WTC11 (cell line): ENCODE data around the gene BRI3. TPM values are rescaled to one million over a fixed set of nuclear protein-coding genes. Genes with fewer than 3 reads are reported as not detected.

Source experiments
- ATAC-seq: fragments of 200-7000 bp; cut with Tn5 transposase; 2 replicates; pipeline ENCODE4 v1.10.0; 2021; ENCODE audit warnings: mild to moderate bottlenecking, moderate library complexity
- CTCF ChIA-PET: fragments of 300-600 bp; sonication (Branson Sonifier 250); formaldehyde crosslinking; loops from one replicate; lab custom pipeline; 2021; ENCODE audit warnings: antibody characterized with exemption; lab: Charles Lee
- POLR2A ChIA-PET: fragments of 350-600 bp; sonication (Branson Sonifier 250); formaldehyde crosslinking; loops from one replicate; lab custom pipeline; 2021; ENCODE audit warnings: antibody characterized with exemption; lab: Charles Lee
- DNase-seq: peaks from one replicate; pipeline ENCODE4 v3.0.0; 2021; ENCODE audit warnings: low spot score
- H3K27ac Mint-ChIP-seq: 2 replicates; pipeline ENCODE4 v1.8.0; 2021; ENCODE audit warnings: mixed read lengths
- H3K27me3 Mint-ChIP-seq: 2 replicates; pipeline ENCODE4 v1.8.0; 2021; ENCODE audit warnings: low read depth, mild to moderate bottlenecking, moderate library complexity, mixed read lengths
- H3K36me3 Mint-ChIP-seq: 2 replicates; pipeline ENCODE4 v1.8.0; 2021; ENCODE audit warnings: mixed read lengths
- H3K4me1 Mint-ChIP-seq: 2 replicates; pipeline ENCODE4 v1.8.0; 2022; ENCODE audit warnings: mixed read lengths
- H3K4me3 Mint-ChIP-seq: 2 replicates; pipeline ENCODE4 v1.8.0; 2021; ENCODE audit warnings: mild to moderate bottlenecking, moderate library complexity, mixed read lengths
- H3K9me3 Mint-ChIP-seq: 2 replicates; pipeline ENCODE4 v1.8.0; 2021; ENCODE audit warnings: mixed read lengths
- CREM ChIP-seq: sonication (generic); formaldehyde crosslinking; IDR thresholded peaks from 2 replicates; pipeline ENCODE4 v1.8.1; 2022; ENCODE audit warnings: mild to moderate bottlenecking, missing genetic modification reagents, moderate library complexity
- ESRRA ChIP-seq: sonication (generic); formaldehyde crosslinking; IDR thresholded peaks from 2 replicates; pipeline ENCODE4 v1.8.1; 2022; ENCODE audit warnings: mild to moderate bottlenecking, missing genetic modification reagents, borderline replicate concordance
- FOXK1 ChIP-seq: sonication (generic); formaldehyde crosslinking; IDR thresholded peaks from 2 replicates; pipeline ENCODE4 v1.8.0; 2022; ENCODE audit warnings: mild to moderate bottlenecking, moderate library complexity, missing genetic modification reagents
- KAT7 ChIP-seq: sonication (generic); formaldehyde crosslinking; IDR thresholded peaks from 2 replicates; pipeline ENCODE4 v1.8.1; 2023; ENCODE audit warnings: missing genetic modification reagents, mild to moderate bottlenecking, borderline replicate concordance
- OVOL2 ChIP-seq: fragments of 250-450 bp; sonication (Bioruptor Pico); IDR thresholded peaks from 2 replicates; pipeline ENCODE4 v1.9.0; 2021; ENCODE audit warnings: mild to moderate bottlenecking, borderline replicate concordance
- RELA ChIP-seq: sonication (generic); formaldehyde crosslinking; IDR thresholded peaks from 2 replicates; pipeline ENCODE4 v1.8.1; 2022; ENCODE audit warnings: missing genetic modification reagents, mild to moderate bottlenecking, borderline replicate concordance
- SMAD4 ChIP-seq: sonication (generic); formaldehyde crosslinking; IDR thresholded peaks from 2 replicates; pipeline ENCODE4 v1.8.0; 2022; ENCODE audit warnings: mild to moderate bottlenecking, missing genetic modification reagents
- TP53 ChIP-seq: sonication (generic); formaldehyde crosslinking; IDR thresholded peaks from 2 replicates; pipeline ENCODE4 v1.8.1; 2023; ENCODE audit warnings: mild to moderate bottlenecking, missing genetic modification reagents
- ZNF219 ChIP-seq: sonication (generic); formaldehyde crosslinking; IDR thresholded peaks from 2 replicates; pipeline ENCODE4 v1.8.0; 2023; ENCODE audit warnings: missing genetic modification reagents, mild to moderate bottlenecking, borderline replicate concordance
- ZNF263 ChIP-seq: sonication (generic); formaldehyde crosslinking; IDR thresholded peaks from 2 replicates; pipeline ENCODE4 v1.8.1; 2022; ENCODE audit warnings: low read depth, mild to moderate bottlenecking, moderate library complexity, missing genetic modification reagents
- total RNA-seq: library from RNA; stranded (reverse); gene quantifications from 3 replicates; pipeline ENCODE4 v1.2.3, GENCODE V29; 2021
- TF ChIP-seq, protein P1 (sequence below): sonication (generic); formaldehyde crosslinking; IDR thresholded peaks from 2 replicates; pipeline ENCODE4 v1.8.0; 2023; ENCODE audit warnings: missing genetic modification reagents, mild to moderate bottlenecking, borderline replicate concordance
- TF ChIP-seq, protein P2 (sequence below): sonication (generic); formaldehyde crosslinking; IDR thresholded peaks from 2 replicates; pipeline ENCODE4 v1.8.1; 2023; ENCODE audit warnings: mild to moderate bottlenecking, missing genetic modification reagents
- TF ChIP-seq, protein P3 (sequence below): sonication (generic); formaldehyde crosslinking; IDR thresholded peaks from 2 replicates; pipeline ENCODE4 v1.8.1; 2022; ENCODE audit warnings: low read depth, missing genetic modification reagents, borderline replicate concordance
- TF ChIP-seq, protein P4 (sequence below): sonication (generic); formaldehyde crosslinking; conservative IDR thresholded peaks from 2 replicates; pipeline ENCODE4 v1.8.1; 2022; ENCODE audit warnings: mild to moderate bottlenecking, missing genetic modification reagents
- TF ChIP-seq, protein P5 (sequence below): sonication (generic); formaldehyde crosslinking; IDR thresholded peaks from 2 replicates; pipeline ENCODE4 v1.8.1; 2022; ENCODE audit warnings: missing genetic modification reagents, borderline replicate concordance
- TF ChIP-seq, protein P6 (sequence below): sonication (generic); formaldehyde crosslinking; IDR thresholded peaks from 2 replicates; pipeline ENCODE4 v1.8.1; 2023; ENCODE audit warnings: mild to moderate bottlenecking, missing genetic modification reagents, moderate library complexity
- TF ChIP-seq, protein P7 (sequence below): sonication (generic); formaldehyde crosslinking; IDR thresholded peaks from 2 replicates; pipeline ENCODE4 v1.8.1; 2023; ENCODE audit warnings: mild to moderate bottlenecking, missing genetic modification reagents, moderate library complexity

The BRI3 gene
- total RNA-seq, 1 experiment from 2014 or later, result 112 TPM

DNA sequence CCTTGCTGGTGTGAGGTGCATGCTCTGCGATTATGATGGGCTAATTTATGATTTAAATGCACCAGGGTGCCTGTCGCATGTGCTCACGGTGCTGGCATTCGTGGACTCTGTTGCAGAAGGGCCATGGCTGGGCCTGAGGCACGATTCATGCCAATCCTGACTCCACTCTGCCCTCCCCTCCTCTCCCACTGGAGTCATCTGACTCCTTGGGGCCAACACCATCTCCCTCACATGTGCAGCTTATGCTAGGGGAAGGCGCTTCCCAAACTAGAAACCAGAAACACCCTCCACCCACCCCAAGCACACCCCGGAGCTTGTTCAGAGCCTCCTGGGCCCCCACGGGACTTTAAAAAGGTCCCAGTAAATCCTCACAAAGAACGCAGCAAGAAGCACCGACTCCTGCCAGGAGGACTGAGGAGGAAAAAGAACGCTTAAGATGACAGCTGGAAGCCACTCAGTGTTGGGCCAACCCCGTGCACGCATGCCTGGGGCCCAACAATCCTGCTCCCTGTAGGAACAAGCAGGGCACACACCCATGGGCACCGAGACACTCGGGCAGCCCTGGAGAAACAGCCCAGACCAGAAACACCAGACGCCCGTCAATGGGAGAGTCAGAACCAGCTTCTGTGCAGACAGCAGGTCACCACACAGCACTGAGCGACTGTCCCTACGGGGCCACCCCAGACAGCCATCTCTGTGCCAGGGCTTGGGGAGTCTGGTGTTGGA is 14.1 kb downstream of the BRI3 start (continued):
- TF ChIP-seq, protein P1, sequence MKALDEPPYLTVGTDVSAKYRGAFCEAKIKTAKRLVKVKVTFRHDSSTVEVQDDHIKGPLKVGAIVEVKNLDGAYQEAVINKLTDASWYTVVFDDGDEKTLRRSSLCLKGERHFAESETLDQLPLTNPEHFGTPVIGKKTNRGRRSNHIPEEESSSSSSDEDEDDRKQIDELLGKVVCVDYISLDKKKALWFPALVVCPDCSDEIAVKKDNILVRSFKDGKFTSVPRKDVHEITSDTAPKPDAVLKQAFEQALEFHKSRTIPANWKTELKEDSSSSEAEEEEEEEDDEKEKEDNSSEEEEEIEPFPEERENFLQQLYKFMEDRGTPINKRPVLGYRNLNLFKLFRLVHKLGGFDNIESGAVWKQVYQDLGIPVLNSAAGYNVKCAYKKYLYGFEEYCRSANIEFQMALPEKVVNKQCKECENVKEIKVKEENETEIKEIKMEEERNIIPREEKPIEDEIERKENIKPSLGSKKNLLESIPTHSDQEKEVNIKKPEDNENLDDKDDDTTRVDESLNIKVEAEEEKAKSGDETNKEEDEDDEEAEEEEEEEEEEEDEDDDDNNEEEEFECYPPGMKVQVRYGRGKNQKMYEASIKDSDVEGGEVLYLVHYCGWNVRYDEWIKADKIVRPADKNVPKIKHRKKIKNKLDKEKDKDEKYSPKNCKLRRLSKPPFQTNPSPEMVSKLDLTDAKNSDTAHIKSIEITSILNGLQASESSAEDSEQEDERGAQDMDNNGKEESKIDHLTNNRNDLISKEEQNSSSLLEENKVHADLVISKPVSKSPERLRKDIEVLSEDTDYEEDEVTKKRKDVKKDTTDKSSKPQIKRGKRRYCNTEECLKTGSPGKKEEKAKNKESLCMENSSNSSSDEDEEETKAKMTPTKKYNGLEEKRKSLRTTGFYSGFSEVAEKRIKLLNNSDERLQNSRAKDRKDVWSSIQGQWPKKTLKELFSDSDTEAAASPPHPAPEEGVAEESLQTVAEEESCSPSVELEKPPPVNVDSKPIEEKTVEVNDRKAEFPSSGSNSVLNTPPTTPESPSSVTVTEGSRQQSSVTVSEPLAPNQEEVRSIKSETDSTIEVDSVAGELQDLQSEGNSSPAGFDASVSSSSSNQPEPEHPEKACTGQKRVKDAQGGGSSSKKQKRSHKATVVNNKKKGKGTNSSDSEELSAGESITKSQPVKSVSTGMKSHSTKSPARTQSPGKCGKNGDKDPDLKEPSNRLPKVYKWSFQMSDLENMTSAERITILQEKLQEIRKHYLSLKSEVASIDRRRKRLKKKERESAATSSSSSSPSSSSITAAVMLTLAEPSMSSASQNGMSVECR (CRISPR knock-in tag), result no peak
- TF ChIP-seq, protein P2, sequence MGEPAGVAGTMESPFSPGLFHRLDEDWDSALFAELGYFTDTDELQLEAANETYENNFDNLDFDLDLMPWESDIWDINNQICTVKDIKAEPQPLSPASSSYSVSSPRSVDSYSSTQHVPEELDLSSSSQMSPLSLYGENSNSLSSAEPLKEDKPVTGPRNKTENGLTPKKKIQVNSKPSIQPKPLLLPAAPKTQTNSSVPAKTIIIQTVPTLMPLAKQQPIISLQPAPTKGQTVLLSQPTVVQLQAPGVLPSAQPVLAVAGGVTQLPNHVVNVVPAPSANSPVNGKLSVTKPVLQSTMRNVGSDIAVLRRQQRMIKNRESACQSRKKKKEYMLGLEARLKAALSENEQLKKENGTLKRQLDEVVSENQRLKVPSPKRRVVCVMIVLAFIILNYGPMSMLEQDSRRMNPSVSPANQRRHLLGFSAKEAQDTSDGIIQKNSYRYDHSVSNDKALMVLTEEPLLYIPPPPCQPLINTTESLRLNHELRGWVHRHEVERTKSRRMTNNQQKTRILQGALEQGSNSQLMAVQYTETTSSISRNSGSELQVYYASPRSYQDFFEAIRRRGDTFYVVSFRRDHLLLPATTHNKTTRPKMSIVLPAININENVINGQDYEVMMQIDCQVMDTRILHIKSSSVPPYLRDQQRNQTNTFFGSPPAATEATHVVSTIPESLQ (CRISPR knock-in tag), result no peak

DNA sequence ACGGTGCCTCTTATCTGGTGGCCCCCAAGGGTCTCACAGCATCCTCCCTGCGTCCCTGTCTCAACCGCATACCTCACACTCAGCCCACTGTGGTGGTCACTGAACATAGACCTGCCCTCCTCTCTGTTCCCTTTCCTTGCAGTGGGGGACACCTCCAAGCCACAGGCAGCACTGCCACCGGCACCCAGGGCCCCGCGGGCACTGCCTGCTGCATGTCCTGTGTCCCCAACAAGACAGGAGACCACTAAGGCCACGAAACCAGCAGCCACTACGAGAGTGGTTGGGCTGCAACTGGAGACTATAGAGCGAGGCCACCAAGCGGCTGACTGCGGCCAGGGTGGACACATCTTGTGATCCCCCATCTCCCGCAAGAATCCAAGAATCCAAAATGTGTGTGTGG is 15.3 kb downstream of the BRI3 start:
- no peak overlapping the region for H3K4me3 Mint-ChIP-seq
- CTCF ChIA-PET, result no interaction called here
- peaks cover 21% of the 10 kb centered on the region for H3K4me1 Mint-ChIP-seq
- no peaks in the 10 kb centered on the region for H3K27me3 Mint-ChIP-seq
- peak overlapping the region; percentile 63; the same call in 1 of the 2 replicates for H3K27ac Mint-ChIP-seq
- H3K9me3 Mint-ChIP-seq, result no peaks in the 10 kb centered on the region
- POLR2A ChIA-PET, result no interaction called here
- no peak for ATAC-seq
- TF ChIP-seq ESRRA (CRISPR knock-in tag) (no peak), SMAD4 (no peak), CREM (CRISPR knock-in tag) (no peak), KAT7 (CRISPR knock-in tag) (no peak), RELA (CRISPR knock-in tag) (no peak)
- TF ChIP-seq, protein P3, sequence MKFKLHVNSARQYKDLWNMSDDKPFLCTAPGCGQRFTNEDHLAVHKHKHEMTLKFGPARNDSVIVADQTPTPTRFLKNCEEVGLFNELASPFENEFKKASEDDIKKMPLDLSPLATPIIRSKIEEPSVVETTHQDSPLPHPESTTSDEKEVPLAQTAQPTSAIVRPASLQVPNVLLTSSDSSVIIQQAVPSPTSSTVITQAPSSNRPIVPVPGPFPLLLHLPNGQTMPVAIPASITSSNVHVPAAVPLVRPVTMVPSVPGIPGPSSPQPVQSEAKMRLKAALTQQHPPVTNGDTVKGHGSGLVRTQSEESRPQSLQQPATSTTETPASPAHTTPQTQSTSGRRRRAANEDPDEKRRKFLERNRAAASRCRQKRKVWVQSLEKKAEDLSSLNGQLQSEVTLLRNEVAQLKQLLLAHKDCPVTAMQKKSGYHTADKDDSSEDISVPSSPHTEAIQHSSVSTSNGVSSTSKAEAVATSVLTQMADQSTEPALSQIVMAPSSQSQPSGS, result no peak
- TF ChIP-seq, protein P4, sequence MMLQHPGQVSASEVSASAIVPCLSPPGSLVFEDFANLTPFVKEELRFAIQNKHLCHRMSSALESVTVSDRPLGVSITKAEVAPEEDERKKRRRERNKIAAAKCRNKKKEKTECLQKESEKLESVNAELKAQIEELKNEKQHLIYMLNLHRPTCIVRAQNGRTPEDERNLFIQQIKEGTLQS, result no peak
- TF ChIP-seq, protein P5, sequence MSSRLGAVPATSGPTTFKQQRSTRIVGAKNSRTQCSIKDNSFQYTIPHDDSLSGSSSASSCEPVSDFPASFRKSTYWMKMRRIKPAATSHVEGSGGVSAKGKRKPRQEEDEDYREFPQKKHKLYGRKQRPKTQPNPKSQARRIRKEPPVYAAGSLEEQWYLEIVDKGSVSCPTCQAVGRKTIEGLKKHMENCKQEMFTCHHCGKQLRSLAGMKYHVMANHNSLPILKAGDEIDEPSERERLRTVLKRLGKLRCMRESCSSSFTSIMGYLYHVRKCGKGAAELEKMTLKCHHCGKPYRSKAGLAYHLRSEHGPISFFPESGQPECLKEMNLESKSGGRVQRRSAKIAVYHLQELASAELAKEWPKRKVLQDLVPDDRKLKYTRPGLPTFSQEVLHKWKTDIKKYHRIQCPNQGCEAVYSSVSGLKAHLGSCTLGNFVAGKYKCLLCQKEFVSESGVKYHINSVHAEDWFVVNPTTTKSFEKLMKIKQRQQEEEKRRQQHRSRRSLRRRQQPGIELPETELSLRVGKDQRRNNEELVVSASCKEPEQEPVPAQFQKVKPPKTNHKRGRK (CRISPR knock-in tag), result no peak
- peaks cover 31% of the 10 kb centered on the region for H3K36me3 Mint-ChIP-seq
- DNase-seq, result no peak

DNA sequence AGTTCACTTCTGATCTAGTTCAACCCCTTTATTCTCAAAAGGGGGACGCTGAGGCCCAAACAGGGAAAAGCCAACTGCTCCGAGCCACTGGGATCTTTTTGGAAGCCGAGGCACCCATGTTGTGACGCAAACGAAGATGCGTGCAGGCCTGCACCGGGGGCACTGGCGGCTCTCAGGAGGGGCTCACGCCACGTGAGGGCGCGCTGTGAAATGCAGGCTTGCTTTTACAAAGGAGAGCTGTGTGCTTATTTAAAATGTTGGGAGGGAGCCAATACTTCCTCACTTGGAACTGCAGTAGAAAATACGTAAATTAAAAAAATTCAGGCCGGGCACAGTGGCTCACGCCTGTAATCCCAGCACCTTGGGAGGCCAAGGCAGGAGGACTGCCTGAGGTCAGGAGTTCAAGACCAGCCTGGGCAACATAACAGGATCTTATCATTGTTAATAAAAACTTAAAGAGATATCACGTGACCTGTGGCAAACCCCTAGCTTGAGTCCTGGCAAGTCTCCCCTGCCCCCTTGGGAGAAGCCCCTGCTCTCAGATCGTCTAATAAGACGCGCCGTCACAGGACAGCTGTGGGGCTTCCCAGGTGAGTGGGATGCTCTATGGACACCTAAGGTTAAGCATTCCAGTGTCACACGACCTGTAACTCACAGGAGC is 16.3 kb downstream of the BRI3 start:
- Mint-ChIP-seq H3K9me3 (no peaks in the 10 kb centered on the region), H3K36me3 (peaks cover 29% of the 10 kb centered on the region), H3K27ac (peak overlapping the region; percentile 74), H3K4me3 (no peak overlapping the region), H3K27me3 (no peaks in the 10 kb centered on the region), H3K4me1 (peaks cover 21% of the 10 kb centered on the region)
- DNase-seq (no peak), ATAC-seq (no peak)
- CTCF ChIA-PET, result interaction anchor here (1.4 to 2.0 kb wide), 2 partner anchors 26 to 104 kb away, joined by 4 to 10 read pairs; partner anchors contain the start of gene BAIAP2L1
- TF ChIP-seq, protein P6, sequence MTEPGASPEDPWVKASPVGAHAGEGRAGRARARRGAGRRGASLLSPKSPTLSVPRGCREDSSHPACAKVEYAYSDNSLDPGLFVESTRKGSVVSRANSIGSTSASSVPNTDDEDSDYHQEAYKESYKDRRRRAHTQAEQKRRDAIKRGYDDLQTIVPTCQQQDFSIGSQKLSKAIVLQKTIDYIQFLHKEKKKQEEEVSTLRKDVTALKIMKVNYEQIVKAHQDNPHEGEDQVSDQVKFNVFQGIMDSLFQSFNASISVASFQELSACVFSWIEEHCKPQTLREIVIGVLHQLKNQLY (CRISPR knock-in tag), result no peak
- TF ChIP-seq ZNF263 (CRISPR knock-in tag) (no peak), CREM (CRISPR knock-in tag) (no peak), TP53 (CRISPR knock-in tag) (no peak), FOXK1 (CRISPR knock-in tag) (no peak), ZNF219 (CRISPR knock-in tag) (no peak), OVOL2 (CRISPR knock-in tag) (no peak)
- TF ChIP-seq, protein P7, sequence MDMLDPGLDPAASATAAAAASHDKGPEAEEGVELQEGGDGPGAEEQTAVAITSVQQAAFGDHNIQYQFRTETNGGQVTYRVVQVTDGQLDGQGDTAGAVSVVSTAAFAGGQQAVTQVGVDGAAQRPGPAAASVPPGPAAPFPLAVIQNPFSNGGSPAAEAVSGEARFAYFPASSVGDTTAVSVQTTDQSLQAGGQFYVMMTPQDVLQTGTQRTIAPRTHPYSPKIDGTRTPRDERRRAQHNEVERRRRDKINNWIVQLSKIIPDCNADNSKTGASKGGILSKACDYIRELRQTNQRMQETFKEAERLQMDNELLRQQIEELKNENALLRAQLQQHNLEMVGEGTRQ (CRISPR knock-in tag), result no peak
- POLR2A ChIA-PET, result no interaction called here
